AG20443 (cell line): ENCODE data around the gene LBR.

Experiments
- DNase-seq: peaks from one replicate; pipeline ENCODE4 v3.0.0; 2012; ENCODE audit warnings: low spot score, mixed read lengths

LBR gene

DNA sequence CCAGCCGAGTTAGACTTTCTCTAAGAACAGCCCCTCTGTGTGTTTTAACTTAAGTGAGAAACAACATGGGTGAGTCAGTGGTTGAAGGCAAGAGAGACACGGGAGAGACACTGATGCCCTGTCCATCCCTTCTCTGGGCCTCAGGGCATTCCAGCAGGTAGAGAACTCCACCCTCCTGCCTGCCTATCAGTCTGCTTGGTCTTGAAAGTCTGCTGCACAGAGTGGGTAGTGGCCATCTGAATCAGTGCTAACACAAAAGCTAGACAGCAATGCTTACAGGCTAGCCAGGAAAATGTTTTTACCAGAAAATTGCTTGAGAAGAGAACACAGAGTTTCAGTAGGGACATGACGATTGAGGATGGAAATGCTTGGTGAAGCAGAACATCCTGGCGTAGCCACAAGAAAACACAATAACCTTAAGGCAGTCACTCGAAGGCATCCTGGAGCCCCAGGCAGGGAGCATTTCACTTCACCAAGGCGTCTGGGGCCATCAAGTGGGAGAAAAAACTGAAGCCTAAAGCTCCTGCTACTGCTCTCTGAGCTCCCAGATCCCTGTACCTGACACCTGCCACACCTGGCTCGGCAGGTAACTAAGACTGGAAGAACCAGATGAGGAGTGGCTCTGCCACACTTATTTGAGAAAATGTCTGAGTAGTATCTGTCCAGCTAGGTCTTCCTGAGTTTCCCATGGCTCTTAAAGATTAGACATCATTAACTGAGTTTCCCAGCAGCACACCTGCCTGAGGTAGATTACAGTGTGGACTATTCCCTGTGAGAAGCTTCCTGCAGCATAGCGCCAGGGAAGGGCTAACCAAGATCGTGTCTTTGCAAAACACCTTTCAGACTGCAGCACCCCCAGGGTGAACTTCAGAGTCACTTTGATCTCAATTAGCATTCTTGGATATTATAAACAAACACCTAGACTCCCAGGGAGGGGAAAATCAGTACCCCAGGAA lies 18.1 kb upstream of the LBR start:
- no peak for DNase-seq

DNA sequence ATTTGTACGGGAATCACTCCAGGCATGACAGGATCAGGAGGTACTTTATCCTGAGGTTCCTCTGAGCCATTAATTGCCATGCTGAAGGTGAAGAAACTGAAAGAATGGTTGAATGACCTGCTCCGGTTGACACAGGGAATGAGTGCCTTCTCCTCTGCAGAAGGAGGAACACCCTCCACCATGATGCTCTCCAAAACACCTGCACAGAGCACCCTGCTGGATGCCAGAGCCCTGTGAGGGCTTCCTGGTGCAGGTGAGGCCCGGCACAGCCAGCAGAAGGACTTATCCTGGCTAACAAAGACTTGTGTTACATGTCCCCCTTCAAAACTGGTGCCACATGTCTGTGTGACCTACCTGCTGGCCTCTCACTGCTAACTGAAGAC lies 14.3 kb upstream of the LBR start:
- no peak for DNase-seq

DNA sequence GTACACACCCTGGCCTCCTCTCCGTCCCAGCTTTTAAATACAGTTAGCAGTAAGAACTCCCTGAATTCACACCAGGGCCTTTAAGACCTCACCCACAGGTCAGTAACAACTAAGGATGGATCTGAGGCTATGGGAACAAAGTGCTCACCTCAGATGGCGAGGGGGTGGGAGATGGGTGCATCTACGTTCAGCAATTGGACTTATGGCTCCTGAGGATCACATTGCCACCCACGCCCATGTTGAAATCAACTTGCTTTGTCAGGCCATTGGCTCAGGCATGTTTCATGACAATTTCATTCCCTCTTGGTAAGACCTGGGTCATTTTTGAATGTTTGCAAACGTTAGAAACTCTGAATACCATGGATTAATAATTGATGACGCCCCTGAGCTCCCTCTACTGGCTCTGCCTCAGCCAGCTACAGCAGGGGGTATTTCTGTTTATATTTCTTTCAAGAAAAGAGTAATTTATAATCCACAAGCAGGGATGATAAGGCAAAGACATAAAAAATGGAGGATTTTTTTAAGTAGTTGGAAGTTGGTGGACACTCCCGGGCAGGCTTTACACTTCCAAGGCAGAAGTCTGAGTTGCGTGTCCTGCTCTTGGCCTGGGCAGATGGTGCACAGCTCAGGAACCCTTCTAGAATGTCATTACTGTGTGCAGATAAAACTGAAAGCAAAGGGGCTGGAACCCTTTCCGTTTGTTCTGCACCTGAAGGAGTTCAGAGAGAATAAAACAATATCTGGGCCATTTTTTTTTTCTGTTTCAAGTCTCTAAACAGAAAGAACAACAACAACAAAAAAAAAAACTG lies 13.7 kb upstream of the LBR start:
- no peak for DNase-seq

DNA sequence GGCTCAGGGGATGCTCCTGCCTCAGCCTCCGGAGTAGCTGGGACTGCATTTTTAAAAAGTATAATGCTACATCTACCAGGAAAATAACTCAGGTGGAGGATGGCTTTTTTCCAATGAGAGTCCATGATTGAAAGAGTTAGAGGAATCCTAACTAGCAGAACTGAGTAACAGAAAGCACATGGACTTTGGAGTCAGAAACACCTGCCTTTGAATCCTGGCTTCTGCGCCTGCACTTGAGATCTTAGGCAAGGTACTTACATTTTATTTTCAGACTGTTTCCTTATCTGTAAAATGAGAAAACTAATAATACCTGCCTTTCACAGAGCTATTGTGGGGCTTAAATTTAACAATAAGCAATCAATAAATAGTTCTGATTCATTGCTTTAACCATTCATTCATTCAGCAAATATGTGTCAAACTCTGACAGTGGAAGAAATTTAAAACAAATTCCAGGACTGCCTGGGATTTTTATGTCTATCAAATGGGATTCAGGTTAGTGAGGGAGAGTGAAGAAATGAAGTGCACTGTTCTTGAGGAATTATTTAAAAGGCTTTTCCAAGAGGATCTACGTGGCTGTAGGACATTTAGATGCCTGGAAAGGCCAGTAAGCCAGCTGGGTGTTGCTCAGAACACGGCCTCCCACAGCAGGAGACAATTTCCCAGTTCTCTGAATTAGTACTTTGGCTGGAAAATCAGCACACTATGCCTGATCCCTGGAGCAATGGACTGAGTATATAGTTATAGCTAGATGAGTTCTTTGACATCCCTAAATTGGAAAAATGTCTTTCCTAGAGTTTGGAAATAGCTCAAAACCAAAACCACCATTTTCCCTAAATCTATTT lies 12.8 kb upstream of the LBR start:
- no peak for DNase-seq

DNA sequence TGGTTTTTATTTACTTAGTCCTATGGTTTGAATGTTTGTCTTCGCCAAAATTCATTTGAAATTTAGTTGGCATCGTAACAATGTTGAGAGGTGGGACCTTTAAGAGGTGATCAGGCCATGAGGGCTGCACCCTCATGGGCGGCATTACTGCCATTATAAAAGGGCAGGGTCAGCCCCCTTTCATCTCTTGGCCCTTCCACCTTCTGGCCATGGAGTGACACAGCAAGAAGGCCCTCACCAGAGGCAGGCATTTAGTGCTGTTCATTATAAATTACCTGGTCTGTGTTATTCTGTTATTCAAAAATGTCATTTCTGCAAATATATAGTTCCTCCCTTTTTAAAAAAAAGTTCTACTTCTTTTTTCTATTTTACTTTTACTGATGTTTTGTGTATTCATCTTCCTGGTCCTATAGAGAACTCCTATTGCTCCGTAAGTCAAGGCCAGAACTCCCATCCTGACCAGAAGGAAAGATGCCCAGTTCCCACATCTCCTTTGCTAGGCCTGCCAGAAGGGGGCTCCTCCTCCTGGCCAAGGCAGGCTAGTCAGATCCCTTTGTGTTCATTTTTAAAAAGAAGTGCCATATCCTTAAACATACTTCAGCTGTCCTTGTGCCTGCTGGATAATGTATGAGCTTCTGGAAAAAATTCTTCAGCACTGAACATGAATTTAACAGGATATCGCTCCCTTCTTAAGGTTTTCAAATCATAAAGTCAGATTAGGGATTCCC lies 10.0 kb upstream of the LBR start:
- peak; percentile 39 for DNase-seq

DNA sequence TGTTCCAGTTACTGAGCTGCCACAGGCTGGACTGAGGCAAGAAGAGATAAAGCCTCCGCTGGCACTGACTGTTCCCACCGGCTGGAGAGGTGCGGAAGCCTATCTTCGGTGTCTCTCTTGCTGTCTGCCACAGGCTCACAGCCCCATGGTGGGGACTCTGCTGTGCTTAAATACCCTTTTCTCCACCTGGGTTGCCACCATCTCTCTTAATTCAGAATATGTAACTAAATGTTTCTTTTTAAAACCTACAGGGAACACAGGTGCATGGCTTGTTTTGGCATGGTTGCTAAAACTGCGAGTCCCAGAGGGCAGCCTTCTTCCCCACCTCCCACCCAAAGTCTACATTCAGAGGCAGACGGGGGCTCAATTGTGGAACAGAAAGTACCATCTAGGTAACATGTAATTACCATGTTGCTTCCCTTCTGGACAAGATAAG lies 8.1 kb upstream of the LBR start:
- DNase-seq = no peak

DNA sequence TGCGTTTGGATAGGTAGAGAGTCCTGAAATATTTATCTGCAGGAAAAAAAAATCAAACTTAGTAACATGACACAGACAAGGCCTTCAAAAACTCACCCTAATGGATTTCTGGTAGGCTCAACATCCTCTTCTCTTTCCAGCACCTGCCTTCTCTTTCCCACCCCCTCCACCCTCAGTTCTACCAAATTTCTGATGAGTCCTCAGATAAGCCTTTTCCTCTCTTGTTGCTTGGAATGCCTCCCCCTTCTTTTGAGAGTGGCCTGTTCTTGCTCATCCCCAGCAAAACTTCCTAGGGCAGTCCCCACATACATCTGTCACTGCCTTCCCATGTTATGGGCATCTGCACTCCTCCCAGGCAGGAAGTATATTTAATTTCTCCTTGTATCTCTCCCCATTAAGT lies 7.6 kb upstream of the LBR start:
- DNase-seq = no peak

DNA sequence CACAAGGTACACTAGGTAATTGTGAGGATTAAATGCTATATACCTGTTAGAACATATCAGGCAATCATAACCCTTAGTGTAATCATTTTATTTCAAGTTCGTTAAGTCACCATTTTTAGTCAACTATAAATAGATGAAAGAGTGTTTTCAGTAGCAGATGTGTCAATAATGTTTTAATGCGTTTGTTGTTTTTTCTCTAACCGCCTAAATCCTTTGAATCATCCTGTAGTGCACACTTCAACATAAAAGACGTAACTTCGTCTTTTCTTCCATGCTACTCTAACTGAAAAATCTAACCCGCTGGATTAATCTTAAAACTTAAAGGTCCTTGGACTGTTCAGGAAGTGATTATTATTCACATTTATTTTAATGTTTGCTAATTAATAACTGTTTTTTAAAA lies 7.2 kb upstream of the LBR start:
- DNase-seq = no peak

DNA sequence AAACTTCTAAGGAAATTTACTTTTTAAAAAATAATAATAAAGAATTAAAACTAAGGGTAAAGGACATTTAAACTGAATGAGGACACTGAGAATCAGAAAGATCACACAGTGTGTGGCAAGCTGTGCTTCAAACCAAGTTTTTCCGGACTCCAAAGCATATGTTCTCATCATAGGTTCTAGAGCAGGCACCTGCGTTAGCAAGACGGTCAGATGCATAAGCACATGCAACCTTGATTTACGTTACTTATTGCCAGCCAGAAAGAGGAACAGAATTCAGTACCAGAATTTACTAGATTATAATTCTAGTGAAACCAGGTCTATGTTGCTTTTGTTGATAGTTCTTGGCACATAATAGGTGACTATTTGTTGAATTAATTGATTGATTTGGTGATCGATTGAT lies 6.2 kb upstream of the LBR start:
- DNase-seq = no peak

DNA sequence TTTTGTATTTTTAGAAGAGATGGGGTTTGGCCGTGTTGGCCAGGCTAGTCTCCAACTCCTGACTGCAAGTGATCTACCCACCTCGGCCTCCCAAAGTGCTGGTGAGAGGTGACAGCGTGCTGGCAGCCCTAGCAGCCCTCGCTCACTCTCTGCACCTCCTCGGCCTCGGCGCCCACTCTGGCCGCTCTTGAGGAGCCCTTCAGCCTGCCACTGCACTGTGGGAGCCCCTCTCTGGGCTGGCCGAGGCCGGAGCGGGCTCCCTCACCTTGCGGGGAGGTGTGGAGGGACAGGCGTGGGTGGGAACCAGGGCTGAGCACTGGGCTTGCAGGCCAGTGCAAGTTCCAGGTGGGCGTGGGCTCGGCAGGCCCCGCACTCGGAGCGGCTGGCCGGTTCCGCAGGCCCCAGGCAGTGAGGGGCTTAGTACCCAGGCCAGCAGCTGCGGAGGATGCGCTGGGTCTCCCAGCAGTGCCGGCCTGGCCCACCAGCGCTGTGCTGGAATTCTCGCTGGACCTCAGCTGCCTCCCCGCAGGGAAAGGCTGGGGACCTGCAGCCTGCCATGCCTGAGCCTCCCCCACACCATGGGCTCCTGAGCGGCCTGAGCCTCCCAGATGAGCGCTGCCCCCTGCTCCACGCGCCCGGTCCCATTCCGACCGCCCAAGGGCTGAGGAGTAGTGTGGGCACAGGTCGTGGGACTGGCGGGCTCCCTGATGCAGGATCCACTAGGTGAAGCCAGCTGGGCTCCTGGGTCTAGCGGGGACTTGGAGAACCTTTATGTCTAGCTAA lies 3.4 kb upstream of the LBR start:
- DNase-seq = no peak

DNA sequence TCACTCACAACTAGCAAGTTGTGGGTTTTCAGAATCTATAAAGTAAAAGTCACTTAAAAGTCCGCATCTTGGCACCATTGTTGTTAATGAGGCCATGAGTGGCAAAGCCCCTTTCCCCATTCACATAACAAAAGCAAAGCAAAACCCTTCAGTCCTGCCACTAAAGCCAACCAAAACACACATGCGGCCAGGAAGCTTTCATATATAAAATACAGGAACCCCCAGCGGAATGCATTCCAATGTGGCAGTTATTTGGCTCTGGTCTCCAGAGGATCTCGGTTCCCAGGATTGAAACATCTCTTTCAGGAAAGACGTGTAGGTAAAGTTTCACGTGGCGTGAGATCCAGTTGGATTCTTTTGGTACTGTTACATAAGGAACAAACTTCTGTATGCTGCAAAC lies 2.5 kb upstream of the LBR start:
- DNase-seq = no peak

DNA sequence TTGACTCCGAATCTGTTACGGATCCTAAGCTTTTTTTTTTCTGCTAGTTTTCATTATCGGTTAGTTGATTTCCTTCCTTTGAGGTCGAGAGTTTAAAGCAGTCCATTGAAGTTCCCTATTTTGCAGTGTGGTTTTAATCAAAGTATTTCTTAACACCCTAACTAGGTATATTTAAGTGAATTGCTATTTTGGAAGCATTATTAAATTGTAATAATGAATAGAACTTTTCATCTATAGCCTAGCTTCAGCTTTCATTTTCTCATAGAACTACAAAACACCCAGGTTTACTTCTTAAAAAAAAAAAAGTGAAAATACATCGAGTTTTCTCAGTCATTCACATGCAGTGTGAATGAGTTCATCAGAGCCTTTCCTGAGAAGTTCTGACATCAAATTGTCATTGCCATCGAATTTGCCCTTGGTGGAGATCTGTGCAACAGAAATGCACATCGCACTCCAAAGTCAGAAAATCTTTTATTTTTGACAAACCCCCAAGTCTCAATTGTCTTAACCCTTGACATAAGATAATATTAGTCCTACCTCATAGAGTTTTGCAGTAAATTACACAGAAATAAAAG lies 1.1 kb upstream of the LBR start:
- no peak for DNase-seq

DNA sequence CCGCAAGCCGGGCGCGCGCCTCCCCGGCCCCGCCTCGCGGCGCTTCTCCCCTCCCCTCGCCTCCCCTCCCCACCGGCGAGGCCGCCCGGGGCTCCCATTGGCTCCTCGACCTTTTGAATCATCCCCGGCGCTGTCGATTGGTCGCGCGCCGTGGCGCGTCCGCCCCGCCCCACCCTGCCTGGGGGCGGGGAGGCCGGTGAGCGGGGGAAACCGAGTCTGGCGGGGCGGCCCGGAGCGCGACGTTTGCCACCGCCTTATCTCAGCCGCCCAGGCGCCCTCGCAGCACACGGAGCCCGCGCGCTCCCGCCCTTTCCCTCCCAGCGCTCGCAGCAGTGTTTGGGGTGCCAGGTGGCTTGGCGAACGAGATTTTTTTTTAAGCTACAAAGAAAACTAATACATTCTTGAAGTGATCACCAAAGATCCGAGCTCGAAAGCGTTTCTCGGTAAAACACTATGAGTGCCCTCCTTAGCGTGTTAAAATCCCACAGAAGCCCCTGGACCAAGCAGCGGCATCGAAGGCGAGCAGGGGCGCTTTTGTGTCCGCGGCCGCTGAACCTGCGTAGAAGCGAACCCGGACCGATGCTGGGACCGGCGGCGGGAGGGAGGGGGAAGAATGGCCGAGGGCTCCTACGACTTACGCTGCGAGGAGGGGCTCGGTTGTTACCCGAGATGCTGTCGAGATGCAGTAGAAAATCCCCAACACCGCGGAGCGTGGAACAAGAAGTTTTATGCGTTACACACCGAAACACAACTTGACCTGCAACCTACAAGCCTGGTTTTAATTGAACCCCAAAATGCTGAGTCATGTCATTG lies 436 bp upstream of the LBR start:
- DNase-seq = peak; percentile 98

DNA sequence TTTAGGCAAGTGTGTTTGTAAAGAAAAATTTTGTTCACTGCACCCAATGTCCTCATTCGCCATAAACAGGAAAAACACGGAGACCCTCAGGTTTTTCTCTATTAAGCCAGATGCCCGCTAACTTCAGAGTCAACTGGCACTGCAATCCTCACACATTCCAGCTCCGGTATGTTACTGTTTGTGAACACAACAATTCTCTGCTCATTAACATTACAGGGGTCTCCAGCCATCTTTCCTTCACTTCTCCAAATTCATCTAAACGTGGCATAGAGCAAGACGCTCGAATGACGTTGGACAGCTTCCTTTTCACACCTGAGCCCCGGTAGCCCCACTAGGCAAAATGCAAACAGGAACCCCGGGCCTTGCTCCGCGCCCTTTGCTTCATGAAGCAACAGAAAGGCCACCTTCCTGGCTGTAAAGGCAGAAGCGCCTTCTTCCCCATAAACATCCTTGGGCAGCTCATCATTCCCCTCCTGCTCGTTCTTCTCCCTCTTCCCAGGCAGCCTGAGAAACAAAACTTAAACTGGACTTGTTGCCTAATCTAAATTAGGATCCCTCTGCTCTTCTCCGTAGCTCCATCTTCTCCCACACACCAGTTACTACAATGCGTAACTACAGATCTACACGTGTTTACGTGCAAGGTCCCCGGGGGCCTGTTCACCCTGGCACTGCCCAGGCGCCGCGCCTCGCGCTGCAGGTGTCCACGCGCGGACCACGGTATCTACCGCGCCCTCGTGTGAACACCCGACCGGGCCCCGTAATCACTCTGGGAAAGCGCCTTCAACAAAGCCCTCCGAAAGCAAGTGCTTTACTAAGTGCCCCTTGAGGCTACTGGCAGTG lies 1.2 kb downstream of the LBR start:
- DNase-seq = peak; percentile 31

DNA sequence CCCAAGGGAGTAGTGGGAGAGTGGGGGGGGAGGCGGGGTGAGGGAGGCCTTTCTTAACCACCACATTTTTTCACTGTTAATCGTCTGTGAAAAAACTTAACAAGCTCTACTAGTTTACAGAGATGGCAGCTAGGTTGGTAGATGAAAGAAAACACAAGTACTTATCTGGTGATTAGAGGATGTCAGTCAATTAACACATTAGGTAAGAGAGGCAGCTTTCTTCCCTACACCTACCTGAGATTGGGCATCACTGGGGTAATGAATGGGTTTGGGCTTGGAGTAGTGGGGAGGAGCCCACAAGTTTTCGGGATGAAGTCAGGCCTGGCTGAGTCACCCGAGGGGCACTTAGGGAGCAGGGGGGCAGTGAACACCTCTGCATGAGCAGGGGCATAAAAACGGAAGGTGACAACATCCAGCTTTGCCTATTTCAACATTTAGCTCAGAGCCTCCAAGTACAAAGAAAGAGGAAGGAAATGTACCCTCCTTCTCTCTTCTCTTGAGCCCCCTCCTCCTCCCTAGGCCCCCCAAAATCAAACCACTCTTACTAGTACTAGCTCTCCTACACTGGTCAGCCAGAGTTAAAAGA lies 2.5 kb downstream of the LBR start:
- DNase-seq = peak; percentile 43

DNA sequence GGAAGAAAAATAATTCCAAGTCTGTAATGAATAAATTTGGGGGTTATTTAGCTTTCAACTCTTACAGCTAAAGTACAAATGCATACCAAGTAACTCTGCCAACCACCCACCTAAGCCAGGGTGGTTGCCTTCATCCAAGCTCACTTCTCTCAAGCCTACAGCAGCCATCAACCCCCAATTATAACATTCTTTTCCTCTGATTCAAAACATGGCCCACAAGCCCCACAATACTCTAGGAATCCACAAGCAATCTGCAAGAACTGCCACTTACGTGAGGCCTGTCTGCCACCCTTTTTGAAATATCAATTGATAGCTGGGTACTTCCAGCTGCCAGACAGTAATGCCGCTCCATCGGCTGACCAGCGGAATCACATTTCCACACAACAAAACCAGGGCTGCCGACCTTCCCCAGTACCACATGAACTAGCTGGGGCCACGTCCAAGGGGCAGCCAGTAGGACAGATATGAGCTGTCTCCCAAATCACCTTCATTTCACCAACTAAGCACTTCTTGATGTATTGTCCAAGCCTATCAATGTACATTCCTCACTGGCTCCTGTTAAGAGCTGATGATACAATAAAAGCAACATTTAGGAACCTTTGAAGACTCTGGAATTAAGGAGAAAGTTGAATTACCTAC lies 3.2 kb downstream of the LBR start:
- DNase-seq = peak; percentile 36

DNA sequence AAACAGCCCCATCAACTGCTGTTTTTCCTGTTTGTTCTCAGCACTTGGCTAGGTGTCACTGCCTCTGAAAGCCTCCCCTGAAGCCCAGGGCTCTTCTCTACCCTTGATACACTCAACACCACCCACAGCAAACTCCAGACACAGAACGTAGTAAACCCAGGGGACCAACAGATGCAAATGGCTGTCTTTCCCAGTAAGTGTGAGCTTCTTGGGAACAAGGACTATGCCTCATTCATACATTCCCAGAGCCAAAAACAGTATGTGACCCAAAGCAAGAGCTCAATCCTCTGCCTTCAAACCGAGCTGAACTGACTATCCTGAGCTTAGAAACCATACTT lies 4.4 kb downstream of the LBR start:
- no peak for DNase-seq
